Activated CD8-positive, alpha-beta memory T cell treated with anti-CD3 and anti-CD28 coated beads for 24 hours (primary cell): ENCODE measurements around the gene MRPL22.
"Not testable (repeated sequence)": the region's sequence is repeated elsewhere in the genome, so short reads cannot be mapped to it uniquely, and the experiment has no call there.

Source experiments
- DNase-seq: peaks from one replicate; pipeline ENCODE4 v3.0.0-alpha.2; 2020

Gene MRPL22

DNA sequence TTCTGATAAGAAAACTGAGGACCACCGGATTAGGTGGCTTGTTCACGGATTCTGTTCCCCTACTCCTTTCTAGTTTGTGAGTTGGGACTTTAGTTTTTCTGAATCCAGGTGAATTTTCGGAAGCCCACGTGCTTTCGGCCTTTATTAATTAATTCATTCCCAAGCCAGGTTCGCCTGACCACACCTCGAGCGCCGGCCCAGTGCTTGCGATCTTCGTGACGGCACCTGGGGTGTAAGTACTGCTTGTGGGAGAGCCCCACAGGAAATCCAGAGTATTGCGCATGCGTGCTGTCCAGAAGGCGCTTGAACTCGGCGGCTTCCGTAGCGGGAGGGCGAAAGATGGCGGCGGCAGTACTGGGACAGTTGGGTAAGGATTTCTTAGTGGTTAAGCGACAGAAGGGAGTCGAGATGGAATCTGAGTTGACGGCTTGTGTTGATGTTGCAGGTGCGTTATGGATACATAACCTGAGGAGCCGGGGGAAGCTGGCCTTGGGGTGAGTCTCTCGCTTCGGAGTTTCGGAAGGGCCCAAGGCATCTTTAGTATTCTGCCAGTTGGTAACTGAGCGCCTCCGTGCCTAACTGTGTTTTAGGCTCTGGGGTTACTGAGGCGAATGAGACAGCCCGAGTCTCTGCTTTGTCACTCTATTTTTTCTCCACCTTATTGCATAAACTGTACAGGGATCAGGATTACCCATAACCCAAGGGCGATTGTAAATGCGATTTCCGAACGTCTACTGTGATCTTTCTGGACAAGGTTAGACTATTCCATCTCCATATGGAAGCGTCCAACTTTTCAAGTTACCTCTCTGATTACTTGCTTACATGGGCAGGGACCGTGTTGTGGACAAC lies at the start of gene MRPL22:
TSS of gene MRPL22 (plus strand) at position 302 of the 849 bp plus-strand sequence. CDS start at position 340, 38 bp downstream.
- DNase-seq = peak; percentile 97

- no peak for DNase-seq
Observed at GRCh38 chr5:154892369-154892771, 48.5 kb upstream of the MRPL22 start.

DNA sequence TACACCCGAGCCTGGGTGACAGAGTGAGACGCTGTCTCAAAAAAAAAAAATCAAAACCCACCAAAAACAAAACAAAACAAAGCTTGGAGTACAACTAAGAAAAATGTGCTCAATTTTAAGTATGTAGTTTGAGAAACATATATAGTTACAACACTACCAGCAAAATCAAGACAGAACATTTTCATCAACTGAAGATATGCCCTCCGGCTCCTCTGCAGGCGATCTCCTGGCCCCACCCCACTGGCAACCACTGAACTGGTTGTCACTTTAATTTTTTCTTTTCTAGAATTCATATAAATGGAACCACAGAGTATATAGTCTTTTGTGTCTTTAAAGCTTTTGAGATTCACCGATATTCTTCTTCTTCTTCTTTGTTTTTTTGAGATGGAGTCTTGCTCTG lies 47.5 kb upstream of the MRPL22 start:
- DNase-seq = no peak

GRCh38 chr5:154895606-154896561 lies 45.0 kb upstream of the MRPL22 start:
- DNase-seq = no peak

DNA sequence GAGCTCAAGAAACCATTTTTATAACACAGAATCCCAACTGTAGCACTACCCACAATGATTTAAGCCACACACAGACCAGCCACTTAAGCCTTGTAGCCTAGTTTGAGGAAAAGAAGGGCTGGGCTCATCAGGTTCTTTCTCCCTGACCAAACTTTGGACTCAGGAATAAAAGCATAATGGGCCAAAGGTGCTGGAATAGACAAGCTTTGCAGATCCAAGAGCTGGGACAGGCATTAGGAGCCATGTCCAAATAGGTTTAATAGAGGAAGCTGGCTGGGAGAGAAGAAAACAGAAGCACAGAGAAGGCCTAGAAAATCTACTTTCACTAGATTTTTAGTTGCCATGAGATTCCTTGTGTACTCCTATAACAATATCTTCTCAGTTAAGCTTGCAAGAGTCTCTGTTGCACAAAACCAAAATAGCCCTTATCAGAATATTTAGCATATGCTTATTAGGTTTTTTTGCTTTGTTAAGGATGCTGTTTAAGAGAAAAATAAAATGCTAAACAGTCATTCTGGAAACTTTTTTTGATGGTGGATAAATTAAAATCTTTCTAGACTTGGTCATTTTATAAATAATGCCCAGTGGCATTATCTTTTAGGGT lies 44.2 kb upstream of the MRPL22 start:
- DNase-seq = no peak

GRCh38 chr5:154898210-154898609 lies 42.7 kb upstream of the MRPL22 start:
- no peak for DNase-seq

DNA sequence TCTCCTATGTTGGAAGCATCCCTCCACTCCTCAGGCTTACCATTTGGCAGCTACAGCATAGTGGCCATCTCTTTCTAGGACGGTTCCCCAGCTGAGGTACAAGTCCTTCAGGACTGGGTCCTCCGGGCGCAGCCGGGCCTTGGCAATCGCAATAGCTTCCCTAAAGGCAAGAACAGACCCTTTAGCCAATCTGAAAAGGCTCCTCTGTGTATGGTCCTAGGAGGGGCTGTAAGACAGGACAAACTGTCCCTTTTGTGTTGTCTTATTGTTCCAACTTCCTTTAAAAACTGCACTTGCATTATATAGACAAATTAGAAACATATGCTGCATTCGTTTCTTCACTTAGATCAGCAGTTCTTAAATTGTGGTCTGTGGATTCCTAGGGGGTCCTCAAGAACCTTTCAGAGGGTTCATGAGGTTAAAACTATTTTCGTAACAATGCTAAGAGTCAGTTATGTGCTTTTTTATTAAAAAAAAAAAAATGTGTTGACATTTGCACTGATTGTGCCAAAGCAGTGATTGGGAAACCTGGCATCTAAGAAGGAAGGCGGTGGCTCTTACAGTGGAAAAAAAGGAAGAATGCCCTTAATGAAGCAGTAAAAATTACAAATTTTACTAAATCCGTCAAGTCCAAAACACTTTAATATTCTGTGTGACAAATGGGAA lies 41.6 kb upstream of the MRPL22 start:
- no peak for DNase-seq

- no peak for DNase-seq
Observed at GRCh38 chr5:154900066-154900465, 40.8 kb upstream of the MRPL22 start.

GRCh38 chr5:154901276-154901675 lies 39.6 kb upstream of the MRPL22 start:
- DNase-seq = no peak

DNA sequence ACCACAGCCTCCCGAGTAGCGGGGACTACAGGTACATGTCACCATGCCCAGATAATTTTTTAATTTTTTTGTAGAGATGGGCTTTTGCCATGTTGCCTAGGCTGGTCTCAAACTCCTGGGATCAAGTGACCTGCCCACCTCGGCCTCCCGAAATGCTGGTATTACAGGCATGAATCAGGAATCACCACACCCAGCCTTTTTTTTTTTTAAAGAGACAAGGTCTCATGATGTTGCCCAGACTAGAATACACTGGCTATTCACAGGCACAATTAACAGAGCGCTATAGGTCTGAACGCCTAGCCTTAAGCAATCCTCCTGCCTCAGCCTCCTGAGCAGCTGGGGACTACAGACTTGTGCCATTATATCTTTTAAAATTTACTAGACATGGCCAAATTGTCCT lies 39.0 kb upstream of the MRPL22 start:
- DNase-seq = no peak

- DNase-seq = not testable (repeated sequence)
Observed at GRCh38 chr5:154905601-154906000, 35.3 kb upstream of the MRPL22 start.

DNA sequence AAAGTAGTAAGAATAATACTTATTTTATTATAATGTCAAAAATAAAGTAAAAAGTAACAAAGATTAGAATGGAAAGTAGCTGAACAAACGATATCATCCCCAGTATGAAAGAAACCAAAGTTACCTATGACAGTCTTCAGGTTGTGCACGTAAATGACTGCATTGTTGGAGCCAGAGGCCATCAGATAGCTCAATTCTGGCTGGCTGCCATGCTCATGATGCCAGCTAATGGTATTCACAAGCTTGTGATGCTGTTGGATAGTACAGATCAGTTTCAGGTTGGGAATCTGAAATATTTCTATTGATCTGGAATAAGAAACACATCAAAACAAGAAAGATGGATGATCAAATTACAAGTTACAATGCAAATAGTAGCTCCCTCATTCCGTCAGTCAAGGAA lies 24.0 kb upstream of the MRPL22 start:
- no peak for DNase-seq

DNA sequence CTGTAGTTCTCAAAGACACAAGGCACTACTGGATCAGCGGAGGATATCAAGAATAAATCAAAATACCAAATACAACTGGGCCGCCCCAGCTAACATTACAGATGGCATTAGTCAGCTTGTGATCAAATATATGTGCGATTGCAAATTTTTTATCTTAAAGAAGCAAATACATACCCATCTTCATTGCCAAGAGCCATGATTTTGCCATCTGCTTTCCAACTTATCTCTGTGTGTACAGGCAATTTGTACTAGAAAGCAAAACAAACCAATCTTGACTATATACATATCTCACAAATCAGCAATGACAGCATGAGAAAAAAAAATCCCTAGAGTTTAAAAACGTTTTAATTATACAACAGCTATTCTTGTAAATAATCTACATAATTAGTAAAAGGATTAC lies 23.1 kb upstream of the MRPL22 start:
- DNase-seq = no peak

DNA sequence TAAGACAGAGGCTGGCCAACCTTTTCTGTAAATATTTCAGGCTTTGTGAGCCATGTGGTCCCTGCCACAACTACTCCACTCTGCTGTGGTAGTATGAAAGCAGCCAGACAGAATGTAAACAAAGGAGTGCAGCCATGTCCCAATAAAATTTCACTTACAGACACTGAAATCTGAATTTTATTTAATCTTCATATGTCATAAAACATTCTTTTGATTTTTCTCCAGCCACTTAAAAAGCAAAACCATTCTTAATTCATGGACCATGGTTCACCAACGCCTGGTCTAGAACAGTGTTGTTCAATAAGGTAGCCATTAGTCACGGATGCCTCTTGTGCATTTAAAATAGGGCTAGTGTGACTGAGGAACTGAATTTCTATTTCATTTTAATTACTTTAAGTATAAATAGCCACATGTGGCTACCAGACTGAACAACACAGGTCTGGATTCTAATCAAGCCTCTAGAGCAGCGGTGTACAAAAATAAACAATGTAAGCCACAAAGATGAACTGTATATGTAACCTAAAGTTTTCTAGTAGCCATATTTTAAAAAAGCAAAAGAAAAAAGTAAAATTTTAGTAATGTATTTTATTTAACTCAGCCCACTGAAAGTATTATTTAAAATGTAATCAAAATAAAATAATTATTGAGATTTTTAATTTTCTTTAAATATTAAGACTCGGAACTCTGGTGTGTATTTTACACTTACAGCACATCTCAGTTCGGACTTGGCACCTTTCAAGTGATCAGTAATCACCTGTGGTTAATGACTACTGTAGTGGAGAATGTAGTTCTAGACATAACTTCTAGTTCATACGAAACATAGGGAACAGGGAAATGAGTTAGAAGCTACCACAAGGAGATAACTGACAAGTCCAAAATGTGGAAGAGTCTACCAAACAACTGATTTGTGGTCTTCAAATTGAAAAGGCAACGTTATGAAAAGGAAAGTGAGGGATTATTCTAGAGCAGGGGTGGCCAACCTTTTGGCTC lies 17.1 kb upstream of the MRPL22 start:
- DNase-seq = no peak

- no peak for DNase-seq
Observed at GRCh38 chr5:154933537-154933936, 7.3 kb upstream of the MRPL22 start.

GRCh38 chr5:154934881-154935280 lies 6.0 kb upstream of the MRPL22 start:
- no peak for DNase-seq

DNA sequence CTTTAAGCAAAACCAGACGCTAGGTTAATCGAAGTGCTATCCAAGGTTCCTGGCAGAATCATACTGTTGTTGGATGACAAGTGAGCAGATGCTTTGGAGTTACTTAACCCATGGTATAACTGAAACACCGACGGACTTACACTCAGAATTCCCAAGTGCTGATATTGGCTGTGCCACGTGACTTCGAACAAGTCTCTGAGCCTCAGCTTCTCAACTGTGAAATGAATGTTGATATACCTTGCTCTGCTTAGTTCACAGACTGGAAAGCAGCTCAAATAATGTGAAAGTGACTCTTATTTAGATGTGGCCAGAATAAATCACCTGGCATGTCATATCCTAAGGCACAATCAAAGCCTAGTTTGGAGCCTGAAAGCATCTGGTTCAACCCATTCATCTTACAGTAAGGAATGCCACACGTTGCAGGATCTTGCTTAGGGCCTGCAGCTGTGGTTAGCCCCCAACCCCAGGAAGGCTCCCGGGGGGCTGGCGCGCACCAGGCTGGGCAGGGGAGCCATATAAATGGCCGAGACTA lies 3.6 kb upstream of the MRPL22 start:
- DNase-seq = no peak

GRCh38 chr5:154937718-154938466 lies 3.0 kb upstream of the MRPL22 start, which contains the start of gene GEMIN5:
GEMIN5 (minus strand) TSS chr5:154938211; CDS start chr5:154938133, 78 bp downstream.
- peak; percentile 92 for DNase-seq

DNA sequence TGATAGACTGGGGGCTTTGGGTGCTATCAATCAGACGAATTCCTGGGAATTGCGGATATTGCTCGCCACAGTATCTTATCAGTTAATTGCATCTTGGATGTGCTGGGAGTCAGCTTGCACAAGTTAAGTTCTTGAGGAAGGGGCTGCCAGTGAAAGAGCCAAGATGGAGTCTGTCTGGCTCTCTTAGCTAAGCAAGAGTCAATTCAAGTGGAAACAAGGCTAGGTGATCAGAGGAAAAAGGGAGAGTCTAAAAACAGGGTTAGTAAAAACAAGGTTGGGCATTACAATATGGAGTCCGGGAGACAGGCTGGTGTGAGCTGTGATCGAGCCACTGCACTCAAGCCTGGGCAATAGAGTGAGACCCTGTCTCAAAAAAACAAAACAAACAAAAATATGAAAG lies 1.5 kb upstream of the MRPL22 start:
- DNase-seq = not testable (repeated sequence)

DNA sequence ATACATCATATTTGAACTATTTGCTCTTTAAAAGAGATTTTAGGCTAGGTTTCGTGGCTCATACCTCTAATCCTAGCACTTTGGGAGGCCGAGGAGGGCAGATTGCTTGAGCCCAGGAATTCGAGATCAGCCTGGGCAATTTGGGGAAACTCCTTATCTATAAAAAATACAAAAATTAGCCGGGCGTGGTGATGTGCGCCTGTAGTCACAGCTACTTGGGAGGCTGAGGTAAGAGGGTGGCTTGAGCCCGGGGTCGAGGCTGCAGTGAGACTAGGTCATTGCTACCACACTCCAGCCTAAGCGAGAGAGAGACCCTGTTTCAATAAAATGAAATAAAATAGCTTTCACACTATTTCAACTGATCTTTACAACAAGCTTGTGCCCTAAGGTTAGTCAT lies 500 bp upstream of the MRPL22 start:
- no peak for DNase-seq
